ENCODE measurements around the gene ADGRB2.

Gene ADGRB2

DNA sequence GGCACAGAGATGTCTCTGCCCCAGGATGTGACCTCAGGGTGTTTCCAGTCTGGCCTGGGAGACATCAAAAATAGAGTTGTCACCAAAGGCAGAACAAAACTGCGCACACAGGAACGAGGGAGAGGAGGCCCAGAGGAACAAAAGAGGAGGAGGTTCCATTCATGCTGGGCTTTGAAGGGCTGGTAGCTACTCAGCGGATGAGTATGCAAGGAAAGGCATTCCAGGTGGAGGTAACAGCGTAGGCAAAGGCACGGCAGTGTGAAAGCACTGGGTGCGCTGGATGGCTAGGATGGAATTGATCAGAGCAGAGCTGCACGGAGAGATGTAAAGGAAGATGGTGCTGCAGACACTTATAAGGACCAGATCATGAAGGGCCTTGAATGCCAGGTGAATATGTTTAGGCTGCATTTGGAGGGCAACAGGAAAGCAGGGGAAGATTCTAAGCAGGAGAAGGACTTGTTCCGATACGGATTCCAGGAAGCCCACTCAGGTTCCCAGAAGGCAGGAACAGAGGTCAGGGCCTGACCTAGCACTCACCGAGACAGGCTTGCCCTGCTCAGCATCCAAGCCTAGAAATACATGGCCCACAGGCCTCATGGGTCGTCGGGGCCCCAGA is 66.7 kb downstream of the ADGRB2 start:
- no peak for DNase-seq (ENCODE audit: low read depth)

DNA sequence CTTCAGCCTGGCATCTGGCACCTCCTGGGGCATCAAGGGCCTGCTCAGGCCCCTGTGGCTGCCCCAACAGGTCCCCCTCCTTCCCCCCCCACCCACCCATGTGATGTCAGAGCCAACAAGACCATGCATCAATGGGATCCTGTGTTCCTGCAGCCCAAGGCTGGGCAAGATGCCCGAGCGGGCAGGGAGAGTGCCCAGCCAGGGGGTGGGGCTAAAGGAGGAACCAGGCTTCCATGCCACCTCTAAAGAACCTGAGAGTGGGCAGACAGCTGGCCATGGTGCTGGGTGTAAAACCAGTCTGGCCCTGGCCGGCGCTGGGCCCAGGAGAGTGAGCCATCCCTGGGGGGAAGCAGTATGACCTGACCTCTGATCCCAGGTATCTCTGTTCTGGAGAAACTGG is 67.9 kb downstream of the ADGRB2 start:
- DNase-seq (ENCODE audit: low read depth) = no peak

DNA sequence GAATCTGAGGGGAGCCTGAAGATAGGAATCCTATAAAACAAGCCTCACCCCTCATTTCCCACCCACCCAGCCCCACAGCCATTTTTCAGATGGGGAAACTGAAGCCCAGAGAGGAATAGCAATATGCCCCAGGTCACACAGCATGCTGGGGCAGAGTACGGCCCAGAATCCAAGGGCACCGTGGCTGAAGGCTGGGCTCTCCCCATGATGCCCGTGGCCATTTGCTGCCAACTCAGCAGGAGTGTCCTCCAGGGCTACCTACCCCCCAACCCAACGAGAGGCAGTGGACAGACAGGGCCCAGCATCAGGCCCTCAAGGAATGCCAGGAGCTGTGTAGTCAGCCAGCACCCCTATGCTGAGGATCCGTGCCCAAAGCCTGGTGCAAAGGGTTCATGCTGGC is 68.8 kb downstream of the ADGRB2 start:
- DNase-seq (ENCODE audit: low read depth) = no peak

DNA sequence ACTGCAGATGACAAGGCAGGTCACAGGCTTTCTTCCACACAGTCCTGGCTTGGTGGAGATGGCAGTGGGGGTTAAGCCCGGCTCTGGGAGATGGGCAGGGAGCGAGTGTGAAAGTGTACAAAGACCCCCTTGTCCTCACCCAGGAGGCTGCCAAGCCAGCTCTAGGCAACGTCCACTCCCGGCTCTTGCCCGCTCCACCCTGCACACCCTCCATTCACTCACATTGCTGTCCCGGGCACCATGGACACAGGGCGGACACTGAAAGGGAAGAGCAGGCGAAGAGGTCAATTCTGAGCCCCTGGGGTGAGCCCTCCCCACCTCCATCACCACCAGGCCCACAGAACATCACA is 69.2 kb downstream of the ADGRB2 start:
- DNase-seq (ENCODE audit: low read depth) = no peak

DNA sequence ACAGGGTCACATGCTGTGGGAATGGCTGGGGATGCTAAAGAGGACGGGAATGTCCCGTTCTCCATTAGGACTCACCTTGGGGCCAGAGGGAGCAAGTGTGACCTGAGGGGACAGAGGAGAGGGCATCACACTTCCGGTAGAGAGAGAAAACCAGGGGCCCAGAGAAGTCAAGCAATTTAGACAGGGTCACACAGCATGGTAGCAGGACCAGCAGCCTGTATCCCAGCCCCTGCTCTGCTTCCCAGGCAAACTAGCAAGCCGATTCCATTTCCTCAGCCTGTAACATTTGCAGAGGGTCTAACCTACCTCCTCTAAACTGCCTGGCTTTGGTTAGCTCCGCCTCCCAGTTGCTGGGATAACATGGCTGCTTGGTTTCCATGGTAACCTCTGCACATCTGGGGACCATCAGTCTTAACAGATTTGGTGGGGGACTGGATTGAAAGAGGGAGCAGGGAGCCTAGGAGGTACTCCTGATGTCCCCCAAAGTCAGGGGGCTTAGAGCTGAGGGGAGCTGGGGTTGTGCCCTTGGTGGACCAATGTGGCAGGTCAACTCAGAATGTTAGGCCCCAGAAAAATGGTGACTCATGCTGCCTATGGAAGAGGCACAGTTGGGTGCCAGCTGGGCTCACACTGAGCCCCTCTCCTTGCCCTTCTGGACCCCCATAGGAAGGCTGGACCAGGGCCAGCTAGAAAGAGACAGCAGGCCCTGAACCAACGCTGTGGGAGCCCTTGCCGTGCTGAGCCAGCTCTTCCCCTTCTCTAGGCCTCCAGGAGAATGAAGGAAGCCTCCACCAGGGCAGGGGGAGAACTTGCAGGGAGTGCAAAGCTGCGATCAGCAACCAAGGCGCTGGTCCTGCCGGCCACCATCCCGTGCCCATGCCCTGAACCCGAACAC is 69.8 kb downstream of the ADGRB2 start:
- no peak for DNase-seq (ENCODE audit: low read depth)

DNA sequence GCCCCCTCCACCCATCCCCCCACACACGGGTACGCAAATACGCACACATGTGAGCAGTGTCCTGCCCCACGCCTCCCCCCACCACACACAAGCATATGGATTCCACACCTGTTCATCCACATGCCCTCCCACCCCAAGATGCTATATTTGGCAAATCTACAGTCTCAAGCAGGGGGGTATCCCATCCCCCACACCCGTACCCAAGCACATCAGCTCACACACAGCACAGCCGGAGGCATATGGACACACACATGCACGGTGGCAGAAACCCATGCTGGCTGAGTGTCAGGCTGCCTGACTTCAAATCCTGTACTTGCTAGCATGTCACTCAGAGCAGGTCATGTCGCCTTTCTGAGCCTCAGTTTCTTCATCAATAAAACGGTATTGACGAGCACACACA is 70.9 kb downstream of the ADGRB2 start:
- DNase-seq (ENCODE audit: low read depth) = no peak

DNA sequence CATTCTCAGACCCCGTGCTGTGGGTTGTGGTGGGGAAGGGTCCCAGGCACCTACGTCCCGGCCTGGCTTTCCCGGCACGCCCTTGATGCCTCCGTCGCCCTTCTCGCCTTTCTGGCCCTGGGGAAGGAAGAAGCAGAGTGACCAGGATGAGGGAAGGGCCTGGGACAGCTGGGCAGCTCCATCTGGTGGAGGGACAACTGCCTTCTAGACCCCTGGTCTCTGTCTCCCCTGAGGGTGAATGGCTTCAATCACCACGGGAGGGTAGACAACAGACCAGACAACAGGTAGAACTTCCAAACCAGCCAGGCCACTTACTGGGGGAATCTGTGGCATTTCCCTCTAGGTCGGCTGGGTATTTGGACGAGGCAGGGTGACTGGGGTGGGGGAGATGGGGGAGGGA is 72.2 kb downstream of the ADGRB2 start:
- no peak for DNase-seq (ENCODE audit: low read depth)

DNA sequence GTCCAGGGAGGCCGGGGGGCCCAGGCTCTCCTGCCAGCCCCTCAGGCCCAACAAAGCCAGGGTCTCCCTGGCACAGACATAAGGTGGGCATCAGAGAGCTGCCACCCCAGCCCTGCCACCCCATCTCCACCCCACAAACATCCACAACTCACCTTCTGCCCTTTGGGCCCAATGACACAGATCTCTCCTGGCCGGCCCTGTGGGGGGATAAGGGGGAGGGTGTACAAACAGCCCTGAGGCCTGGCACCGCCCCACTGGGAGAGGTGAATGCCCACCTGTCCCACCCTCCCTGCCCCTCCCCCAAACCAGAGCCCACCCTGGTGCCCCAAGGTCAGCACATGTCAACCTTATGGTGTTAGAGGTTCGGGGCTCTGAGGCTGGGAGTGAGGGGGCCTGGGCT is 72.7 kb downstream of the ADGRB2 start:
- DNase-seq (ENCODE audit: low read depth) = no peak

DNA sequence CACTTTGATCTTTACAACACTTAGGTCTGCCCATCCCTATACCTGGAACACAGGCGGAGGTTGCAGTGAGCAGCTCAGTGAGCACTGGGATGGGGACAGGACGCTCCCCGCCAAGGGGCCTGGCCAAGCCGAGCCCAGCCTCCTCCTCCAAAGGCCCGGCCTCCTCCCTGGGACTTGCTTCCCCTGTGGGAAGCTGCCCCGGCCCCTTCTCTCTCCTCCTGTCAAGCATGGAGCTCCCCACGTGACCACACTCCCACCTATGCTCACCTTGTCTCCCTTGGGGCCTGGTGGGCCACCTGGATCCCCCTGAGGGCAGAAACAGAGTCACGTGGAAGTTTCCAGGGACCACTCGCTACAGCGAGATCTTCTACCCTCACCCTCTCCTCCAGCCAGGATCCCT is 73.2 kb downstream of the ADGRB2 start:
- DNase-seq (ENCODE audit: low read depth) = no peak

DNA sequence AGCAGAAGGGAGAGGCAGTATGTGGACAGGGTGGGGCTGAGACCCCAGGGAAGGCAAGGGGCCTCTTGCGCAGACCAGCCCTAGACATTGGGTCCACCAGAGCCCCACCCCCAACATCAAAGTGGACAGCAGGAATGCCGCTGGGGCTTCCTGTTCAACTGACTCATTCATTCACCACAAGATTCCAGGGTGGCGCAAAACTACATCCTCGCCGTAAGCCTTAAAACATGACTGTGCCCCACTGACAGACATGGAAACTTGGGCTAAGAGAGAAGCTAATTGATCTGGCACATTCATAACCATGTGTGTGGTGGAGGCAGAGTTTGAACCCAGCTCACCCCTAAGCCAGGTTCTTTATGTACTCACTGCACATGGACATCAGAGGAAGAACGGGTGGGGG is 74.3 kb downstream of the ADGRB2 start:
- DNase-seq (ENCODE audit: low read depth) = peak; percentile 89

DNA sequence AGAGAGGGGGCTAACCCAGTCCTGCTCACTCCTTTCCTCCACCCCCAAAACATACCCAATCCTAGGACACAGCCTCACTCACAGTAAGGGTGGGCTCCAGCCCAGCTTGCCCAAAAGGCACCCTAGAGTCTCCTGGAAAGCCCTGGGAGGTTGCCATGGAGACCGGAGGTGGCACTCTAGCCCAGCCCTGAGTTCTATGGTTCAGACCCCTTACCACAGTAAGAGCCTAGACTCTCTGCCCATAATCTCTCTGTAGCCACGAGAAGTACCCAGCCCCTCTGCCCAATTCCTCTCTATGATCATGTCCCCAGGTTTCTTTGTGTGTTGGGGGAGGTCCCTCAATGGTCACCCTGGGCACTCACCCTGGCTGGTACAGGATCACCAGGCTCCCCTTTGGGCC is 74.8 kb downstream of the ADGRB2 start:
- no peak for DNase-seq (ENCODE audit: low read depth)

DNA sequence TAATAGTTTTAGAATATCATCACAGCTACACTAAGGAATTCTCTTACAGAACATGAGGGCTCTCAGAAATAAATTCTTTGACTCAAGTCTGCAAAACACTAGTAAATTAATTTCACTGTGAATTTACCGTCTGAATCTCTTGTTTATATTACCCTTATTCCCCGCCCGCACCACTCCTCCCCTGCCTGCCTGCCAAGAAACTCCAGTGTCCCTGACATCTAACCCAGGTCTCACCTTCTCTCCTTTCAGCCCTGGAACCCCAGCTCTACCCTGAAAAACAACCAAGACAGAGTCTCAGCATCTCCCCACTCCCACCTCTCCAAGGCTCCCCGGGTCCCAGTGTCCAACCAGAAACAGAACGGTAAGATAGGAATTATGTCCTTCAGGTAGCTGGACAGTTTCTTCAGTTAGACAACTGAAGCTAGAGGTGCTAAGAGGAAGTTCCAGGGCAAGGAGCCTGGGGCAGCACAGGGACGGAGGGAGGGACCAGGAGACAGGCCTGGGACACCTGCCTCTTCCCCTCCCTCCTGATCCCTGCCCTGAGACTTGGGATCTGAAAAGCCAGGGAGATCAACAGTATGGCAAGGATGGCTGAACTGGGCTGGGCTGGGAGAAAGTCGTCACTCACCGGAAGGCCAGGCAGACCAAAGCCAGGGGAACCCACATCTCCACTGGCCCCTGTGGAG is 75.8 kb downstream of the ADGRB2 start:
- DNase-seq (ENCODE audit: low read depth) = no peak

DNA sequence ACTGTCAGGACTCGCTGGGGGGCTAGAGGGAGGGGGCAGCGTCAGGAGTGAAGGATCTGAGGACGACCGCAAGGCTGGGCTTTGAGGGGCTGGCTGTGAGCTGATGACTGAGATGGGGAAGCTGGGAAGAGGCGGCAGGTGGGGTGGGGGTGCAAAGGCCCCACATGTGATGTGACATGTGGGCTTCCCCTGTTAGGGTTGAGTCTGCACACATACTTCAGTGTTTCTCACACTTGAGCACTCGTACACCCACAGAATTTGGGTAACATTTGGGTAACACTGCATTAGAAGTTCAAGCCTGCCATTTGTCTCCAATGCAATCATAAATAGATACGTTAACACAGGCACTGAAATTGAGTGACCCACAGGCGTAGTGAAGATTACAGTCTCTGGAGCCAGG is 76.5 kb downstream of the ADGRB2 start:
- no peak for DNase-seq (ENCODE audit: low read depth)

DNA sequence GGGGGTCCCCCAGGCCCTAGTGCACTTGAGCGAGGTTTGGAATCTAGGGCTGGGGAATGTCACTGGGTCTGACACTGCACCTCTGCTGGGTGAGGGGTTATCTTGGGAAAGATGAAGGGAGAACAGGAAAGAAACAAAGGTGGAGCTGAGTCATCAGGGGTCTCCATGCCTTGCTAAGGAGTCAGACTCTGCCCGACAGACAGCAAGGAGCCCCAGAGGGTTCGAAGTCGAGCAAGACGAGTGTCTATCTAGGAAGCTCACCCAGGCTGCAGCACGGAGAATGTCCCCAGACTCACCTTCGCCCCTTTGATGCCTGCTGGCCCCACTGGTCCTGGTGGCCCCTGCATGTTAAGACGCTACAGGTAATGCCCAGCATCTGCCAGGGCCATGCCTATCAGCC is 78.3 kb downstream of the ADGRB2 start:
- no peak for DNase-seq (ENCODE audit: low read depth)

DNA sequence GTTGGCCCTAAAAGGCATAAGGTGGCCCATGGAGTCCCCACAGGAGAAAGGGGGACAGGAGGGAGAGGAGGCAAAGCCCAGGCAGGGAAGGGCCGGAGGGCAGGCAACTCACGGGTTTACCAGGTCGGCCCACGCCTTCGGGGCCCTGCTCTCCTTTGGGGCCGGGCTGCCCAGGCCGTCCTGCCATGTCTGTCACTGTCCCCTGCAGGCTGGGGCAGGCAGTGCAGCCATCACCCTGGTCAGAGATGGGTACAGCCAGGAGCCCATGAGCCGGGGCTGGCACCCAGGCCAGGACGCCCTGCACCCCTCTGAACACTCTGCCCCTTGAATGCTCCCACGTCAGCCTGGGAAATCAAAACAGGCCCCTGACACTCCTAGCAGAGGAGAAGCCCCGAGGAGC is 80.1 kb downstream of the ADGRB2 start:
- no peak for DNase-seq (ENCODE audit: low read depth)

DNA sequence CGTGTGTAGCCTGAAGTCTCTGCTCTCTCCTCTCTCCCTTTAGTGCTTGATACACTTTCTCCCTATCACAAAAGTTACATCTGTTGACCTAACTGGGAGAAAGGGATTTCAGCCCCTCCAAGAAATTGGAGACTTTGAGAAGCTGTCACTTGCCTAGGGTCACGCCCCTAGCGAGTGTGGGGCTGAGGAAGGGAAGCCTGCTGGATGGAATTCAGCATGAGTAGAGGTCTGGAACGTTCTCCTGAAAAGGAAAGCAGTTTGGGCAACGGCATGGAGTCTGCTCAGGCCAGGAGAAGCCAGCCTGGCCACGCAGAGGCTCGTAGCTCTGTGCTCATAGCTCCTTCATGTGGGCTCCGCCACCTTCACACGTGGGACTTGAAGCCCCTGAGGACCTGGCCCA is 82.7 kb downstream of the ADGRB2 start:
- DNase-seq (ENCODE audit: low read depth) = no peak

DNA sequence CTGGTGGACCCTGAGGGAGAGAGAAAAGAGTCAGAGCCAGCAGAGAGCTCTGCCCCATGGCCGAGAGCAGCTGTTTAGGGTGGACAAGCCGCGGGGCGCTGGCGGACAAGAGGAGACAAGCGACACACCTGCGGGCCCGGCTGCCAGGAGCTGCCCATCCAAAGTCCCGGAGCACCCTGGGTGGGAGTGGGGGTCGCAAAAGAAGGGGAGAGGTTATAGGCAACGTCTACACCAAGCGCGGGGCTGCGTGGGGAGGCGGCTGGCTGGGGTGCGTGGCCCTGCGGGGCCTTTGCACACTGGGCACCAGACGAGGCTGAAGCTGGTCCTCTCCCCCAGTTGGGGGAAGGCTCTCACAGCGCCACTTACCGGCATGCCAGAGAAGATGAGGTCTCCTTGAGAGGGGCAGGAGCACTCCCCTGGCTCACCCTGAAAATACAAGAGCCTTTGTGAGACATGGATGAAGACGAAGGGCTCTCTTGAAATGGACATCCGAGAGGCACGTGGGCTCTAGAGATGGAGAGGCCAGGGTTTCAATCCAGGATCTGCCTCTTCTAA is 84.4 kb downstream of the ADGRB2 start:
- no peak for DNase-seq (ENCODE audit: low read depth)

DNA sequence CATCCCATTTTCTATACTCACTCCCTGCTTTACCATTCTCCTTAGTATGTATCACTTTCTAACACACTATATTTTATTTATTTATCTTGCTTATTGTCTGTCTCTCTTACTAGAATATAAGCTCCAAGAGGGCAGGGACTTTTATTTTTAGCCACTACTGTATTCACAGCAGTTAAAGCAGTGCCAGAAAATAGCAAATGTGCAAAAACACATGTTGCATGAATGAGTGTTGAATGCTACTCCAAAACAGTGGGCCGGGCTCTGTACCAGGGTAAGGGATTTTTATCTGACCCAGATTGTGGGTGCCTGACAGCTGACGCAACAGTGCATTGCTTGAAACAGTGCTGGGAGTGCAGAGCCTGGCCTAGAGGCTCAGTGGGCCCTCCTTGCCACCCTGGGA is 85.0 kb downstream of the ADGRB2 start:
- DNase-seq (ENCODE audit: low read depth) = peak; percentile 26

DNA sequence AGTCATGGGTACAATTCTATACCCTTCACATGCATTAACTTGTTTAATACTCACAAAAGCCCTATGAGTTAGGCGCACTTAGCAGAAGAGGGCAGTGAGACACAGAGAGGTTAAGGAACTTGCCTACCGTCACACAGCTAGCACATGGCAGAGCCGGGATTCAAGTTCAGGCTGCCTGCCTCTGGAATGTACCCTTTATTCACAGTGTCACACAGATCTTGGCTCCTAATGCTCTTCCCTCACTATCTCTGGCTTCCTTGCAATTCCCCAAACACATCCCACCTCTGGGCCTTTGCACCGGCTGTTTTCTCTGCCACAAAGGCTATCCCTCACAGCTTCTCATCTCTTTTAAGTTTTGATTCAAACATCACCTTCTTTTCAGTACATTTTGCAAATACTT is 85.5 kb downstream of the ADGRB2 start:
- DNase-seq (ENCODE audit: low read depth) = no peak

DNA sequence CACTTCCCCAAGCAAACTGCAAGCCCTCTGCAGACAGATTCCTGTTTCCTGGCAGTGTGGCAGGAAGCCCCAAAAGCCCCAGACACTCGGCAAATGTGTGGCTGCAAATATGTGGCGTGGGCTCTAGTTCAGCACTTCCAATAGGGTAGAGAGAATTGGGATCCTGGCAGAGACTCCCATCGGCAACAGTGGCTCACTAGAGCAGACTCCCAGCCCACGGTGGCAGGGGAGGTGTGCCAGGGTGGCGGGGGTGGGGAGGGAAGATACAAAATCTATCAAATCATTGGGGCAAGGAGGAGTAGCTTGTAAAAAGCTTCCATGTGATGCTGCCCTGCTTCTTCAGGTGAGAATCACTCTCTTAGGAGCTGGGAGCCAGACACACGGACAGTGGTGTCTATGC is 86.2 kb downstream of the ADGRB2 start:
- no peak for DNase-seq (ENCODE audit: low read depth)

DNA sequence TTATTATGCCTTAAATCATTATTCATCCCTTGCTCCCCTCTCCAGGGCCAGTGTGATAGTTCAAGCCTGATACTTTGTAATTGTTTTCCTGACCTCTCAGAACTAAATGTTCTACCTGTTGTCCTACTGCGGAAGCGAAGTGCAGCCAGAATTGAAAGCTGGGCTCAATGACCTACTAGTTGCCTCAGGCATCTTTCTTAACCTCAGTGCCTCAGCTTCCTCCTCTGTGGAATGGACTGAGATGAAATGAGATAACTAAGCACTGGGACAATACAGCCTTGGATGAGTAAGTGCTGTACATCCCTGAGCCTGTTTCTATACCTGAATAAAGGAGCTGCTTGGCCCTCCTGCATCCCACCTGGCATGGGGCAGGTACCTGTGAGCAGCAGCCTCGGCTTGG is 86.7 kb downstream of the ADGRB2 start:
- DNase-seq (ENCODE audit: low read depth) = no peak

All from fibroblast of gingiva (primary cell).